DOHH2 (cell line): ENCODE data around the gene FAF2.

Source experiments
- H3F3A ChIP-seq: fragments of 200-600 bp; sonication (generic), shearing (Covaris generic); 2 replicates; pipeline ENCODE4 v1.6.0; 2016; ENCODE audit warnings: antibody characterized with exemption, mild to moderate bottlenecking; ENCODE audit not compliant: control insufficient read depth, insufficient read depth
- H3K27ac ChIP-seq: fragments of 200-600 bp; sonication (generic); 2 replicates; pipeline ENCODE4 v1.5.1; 2014; ENCODE audit warnings: low read depth, mild to moderate bottlenecking, low read length, moderate library complexity
- H3K27me3 ChIP-seq: fragments of 200-600 bp; sonication (generic); 2 replicates; pipeline ENCODE4 v1.6.1; 2014; ENCODE audit warnings: mild to moderate bottlenecking, low read length, mixed read lengths; ENCODE audit not compliant: control insufficient read depth
- H3K36me3 ChIP-seq: fragments of 200-600 bp; sonication (generic); 2 replicates; pipeline ENCODE4 v1.6.1; 2014; ENCODE audit warnings: mild to moderate bottlenecking, low read length, moderate library complexity, mixed read lengths; ENCODE audit not compliant: control insufficient read depth
- H3K4me1 ChIP-seq: fragments of 200-600 bp; sonication (generic); 2 replicates; pipeline ENCODE4 v1.6.1; 2014; ENCODE audit warnings: mild to moderate bottlenecking, low read length, mixed read lengths; ENCODE audit not compliant: control insufficient read depth
- H3K4me2 ChIP-seq: fragments of 200-600 bp; sonication (generic); 2 replicates; pipeline ENCODE4 v1.6.0; 2014; ENCODE audit warnings: mild to moderate bottlenecking, low read length, moderate library complexity
- H3K4me3 ChIP-seq: fragments of 200-600 bp; sonication (generic); 2 replicates; pipeline ENCODE4 v1.5.1; 2014; ENCODE audit warnings: mild to moderate bottlenecking, low read length, mixed read lengths
- H3K79me2 ChIP-seq: fragments of 200-600 bp; sonication (generic); 2 replicates; pipeline ENCODE4 v1.6.1; 2014; ENCODE audit warnings: mild to moderate bottlenecking, low read length, mixed read lengths; ENCODE audit not compliant: control insufficient read depth
- H3K9me2 ChIP-seq: fragments of 200-600 bp; sonication (generic); replicated peaks from 2 replicates; pipeline ENCODE4 v1.6.1; 2014; ENCODE audit warnings: mild to moderate bottlenecking, low read length, mixed read lengths; ENCODE audit not compliant: control insufficient read depth
- H3K9me3 ChIP-seq: fragments of 200-600 bp; sonication (generic); 2 replicates; pipeline ENCODE4 v1.6.1; 2014; ENCODE audit warnings: antibody characterized with exemption, low read length, mixed read lengths; ENCODE audit not compliant: control insufficient read depth, insufficient read depth
- H4K20me1 ChIP-seq: fragments of 200-600 bp; sonication (generic); 2 replicates; pipeline ENCODE4 v1.6.0; 2014; ENCODE audit warnings: low read depth, mild to moderate bottlenecking, antibody characterized with exemption, low read length, moderate library complexity; ENCODE audit not compliant: control insufficient read depth, insufficient read depth
- CTCF ChIP-seq: fragments of 200-600 bp; sonication (generic); IDR thresholded peaks from one replicate; pipeline ENCODE4 v1.5.1; 2014; ENCODE audit warnings: antibody characterized with exemption, mild to moderate bottlenecking, low read depth, low read length; ENCODE audit not compliant: poor library complexity, severe bottlenecking
- EZH2phosphoT487 ChIP-seq: fragments of 200-600 bp; sonication (generic); IDR thresholded peaks from 2 replicates; pipeline ENCODE4 v1.6.1; 2017; ENCODE audit warnings: borderline replicate concordance, mild to moderate bottlenecking, antibody characterized with exemption, low read length, moderate library complexity, mixed read lengths

The FAF2 gene

GRCh38 chr5:176408590-176408989 lies 39.6 kb upstream of the FAF2 start:
- no peaks in the 10 kb centered on the region for H4K20me1 ChIP-seq

GRCh38 chr5:176409765-176410164 lies 38.4 kb upstream of the FAF2 start:
- Histone ChIP-seq H3K4me2 (no peak overlapping the region), H3K4me1 (no peaks in the 10 kb centered on the region), H4K20me1 (no peaks in the 10 kb centered on the region), H3K9me2 (no peaks in the 10 kb centered on the region), H3K9me3 (no peaks in the 10 kb centered on the region), H3K27ac (no peak overlapping the region), H3K27me3 (no peaks in the 10 kb centered on the region), H3K79me2 (no peaks in the 10 kb centered on the region), H3F3A (peaks cover under 1% of the 10 kb centered on the region), H3K36me3 (peaks cover 6% of the 10 kb centered on the region; the same call in 1 of the 2 replicates), H3K4me3 (no peak overlapping the region)
- TF ChIP-seq CTCF (no peak), EZH2phosphoT487 (no peak)

More at GRCh38 chr5:176408590-176408989, 39.6 kb upstream of the FAF2 start:
- Histone ChIP-seq H3K27me3 (no peaks in the 10 kb centered on the region), H3F3A (no peaks in the 10 kb centered on the region), H3K4me2 (no peak overlapping the region), H3K4me1 (no peaks in the 10 kb centered on the region), H3K79me2 (no peaks in the 10 kb centered on the region), H3K4me3 (no peak overlapping the region), H3K36me3 (peaks cover 6% of the 10 kb centered on the region; the same call in 1 of the 2 replicates), H3K9me3 (no peaks in the 10 kb centered on the region), H3K9me2 (no peaks in the 10 kb centered on the region), H3K27ac (no peak overlapping the region)
- TF ChIP-seq EZH2phosphoT487 = no peak
- TF ChIP-seq CTCF = no peak

GRCh38 chr5:176410486-176411180 lies 37.6 kb upstream of the FAF2 start:
- H3F3A ChIP-seq = peaks cover 9% of the 10 kb centered on the region
- no peak overlapping the region for H3K27ac ChIP-seq
- no peak overlapping the region for H3K4me2 ChIP-seq
- H3K4me1 ChIP-seq = peaks cover 7% of the 10 kb centered on the region
- H3K9me2 ChIP-seq = no peaks in the 10 kb centered on the region
- H3K36me3 ChIP-seq = peaks cover 6% of the 10 kb centered on the region; the same call in 1 of the 2 replicates
- H3K79me2 ChIP-seq = peaks cover 2% of the 10 kb centered on the region
- H3K9me3 ChIP-seq = no peaks in the 10 kb centered on the region
- TF ChIP-seq EZH2phosphoT487 (no peak), CTCF (peak; percentile 25)
- H3K27me3 ChIP-seq = no peaks in the 10 kb centered on the region
- no peak overlapping the region for H3K4me3 ChIP-seq
- H4K20me1 ChIP-seq = no peaks in the 10 kb centered on the region
